HepG2 (cell line): ENCODE measurements around the gene SAC3D1. TPM values are rescaled to one million over a fixed set of nuclear protein-coding genes. Genes with fewer than 3 reads are reported as not detected.

ENCODE experiments used
- ATAC-seq: fragments of 200-7000 bp; cut with Tn5 transposase; 3 replicates; pipeline ENCODE4 v1.9.1; 2020; ENCODE audit warnings: mild to moderate bottlenecking, moderate library complexity
- BruUV-seq: library from RNA; stranded (reverse); fragments of 400-500 nt; replicated peaks from 2 replicates; lab custom pipeline; 2021; lab: Mats Ljungman, UMichigan
- CTCF ChIA-PET: fragments of 300-600 bp; formaldehyde crosslinking; extraction: SDS; loops from one replicate; lab custom pipeline; 2021; ENCODE audit warnings: low total read pairs, inconsistent platforms, low intra/inter-chr PET ratio; lab: Yijun Ruan, JAX
- POLR2A ChIA-PET: fragments of 350-600 bp; sonication (Branson Sonifier 250); formaldehyde crosslinking; loops from one replicate; lab custom pipeline; 2020; ENCODE audit warnings: antibody characterized with exemption, inconsistent platforms; lab: Yijun Ruan, JAX
- DNase-seq: peaks from one replicate; pipeline ENCODE4 v3.0.0-alpha.2; 2015; ENCODE audit warnings: low spot score
- FAIRE-seq: peaks from 3 replicates; lab custom pipeline; 2011; peaks lifted over from hg19 to GRCh38; lab: Jason Lieb, UNC
- H2AFZ ChIP-seq: one replicate; pipeline ENCODE4 v1.6.1; 2011; ENCODE audit warnings: low read length, inconsistent platforms
- H3K27ac ChIP-seq: fragments of 300-600 bp; 3 replicates; pipeline ENCODE4 v1.8.0; 2011; ENCODE audit warnings: mixed run types, mild to moderate bottlenecking, mixed read lengths, low read length, inconsistent platforms; ENCODE audit not compliant: insufficient read depth; ENCODE audit errors: extremely low read length
- H3K27me3 ChIP-seq, 2 experiments: fragments of 200-600 bp in 1 of 2; 2 replicates in 1 of 2; 3 replicates in 1 of 2; pipeline versions ENCODE4 v1.6.0 to v1.8.0; 2011; ENCODE audit warnings: low read length in 2 of 2, mild to moderate bottlenecking in 2 of 2, moderate library complexity in 2 of 2, inconsistent platforms in 1 of 2; ENCODE audit not compliant: insufficient read depth in 2 of 2, control insufficient read depth in 1 of 2
- H3K36me3 ChIP-seq, 2 experiments: fragments of 200-600 bp in 1 of 2; replicated peaks in 1 of 2; 2 replicates in 1 of 2; 3 replicates in 1 of 2; pipeline versions ENCODE4 v1.5.1 to v1.8.0; 2011; ENCODE audit warnings: low read length in 2 of 2, inconsistent platforms in 1 of 2; ENCODE audit not compliant: insufficient read depth in 2 of 2, control insufficient read depth in 1 of 2
- H3K4me1 ChIP-seq: 2 replicates; pipeline ENCODE4 v1.5.1; 2012; ENCODE audit warnings: low read length, inconsistent platforms; ENCODE audit not compliant: insufficient read depth
- H3K4me2 ChIP-seq: 2 replicates; pipeline ENCODE4 v1.6.0; 2011; ENCODE audit warnings: low read depth, low read length, inconsistent platforms
- H3K4me3 ChIP-seq, 3 experiments: fragments of 200-600 bp in 1 of 3; sonication (generic), shearing (Covaris generic) in 1 of 3; replicated peaks in 1 of 3; 2 replicates each; pipeline ENCODE4 v1.5.1; 2011 to 2016; ENCODE audit warnings: low read length in 3 of 3, inconsistent platforms in 2 of 3, low read depth in 2 of 3, mild to moderate bottlenecking in 2 of 3, control low read depth in 1 of 3, mixed read lengths in 1 of 3; ENCODE audit not compliant: insufficient read depth in 1 of 3
- H3K79me2 ChIP-seq: one replicate; pipeline ENCODE4 v1.6.1; 2011; ENCODE audit warnings: low read length, inconsistent platforms; ENCODE audit not compliant: insufficient read depth
- H3K9ac ChIP-seq: 2 replicates; pipeline ENCODE4 v1.6.0; 2011; ENCODE audit warnings: mild to moderate bottlenecking, low read depth, low read length, inconsistent platforms; ENCODE audit not compliant: insufficient read depth
- H3K9me3 ChIP-seq: 2 replicates; pipeline ENCODE4 v1.5.1; 2012; ENCODE audit warnings: mild to moderate bottlenecking, low read length
- H4K20me1 ChIP-seq: 2 replicates; pipeline ENCODE4 v1.6.0; 2011; ENCODE audit warnings: inconsistent platforms, mild to moderate bottlenecking, low read length, moderate library complexity; ENCODE audit not compliant: insufficient read depth
- ATF1 ChIP-seq: IDR thresholded peaks from 2 replicates; pipeline ENCODE4 v1.6.1; 2016; ENCODE audit warnings: mild to moderate bottlenecking, control low read depth
- BCL6 ChIP-seq: IDR thresholded peaks from 2 replicates; pipeline ENCODE4 v1.6.1; 2016; ENCODE audit warnings: missing genetic modification reagents, missing compliant biosample characterization
- KLF11 ChIP-seq: IDR thresholded peaks from 2 replicates; pipeline ENCODE4 v1.6.1; 2016; ENCODE audit warnings: missing compliant biosample characterization
- LCORL ChIP-seq, 2 experiments: fragments of 450-650 bp in 1 of 2; sonication (generic) in 1 of 2; formaldehyde crosslinking in 1 of 2; IDR thresholded peaks; 2 replicates each; pipeline versions ENCODE4 v1.5.0 to v1.6.1; 2017 to 2020; ENCODE audit warnings: antibody characterized with exemption in 1 of 2, missing genetic modification reagents in 1 of 2
- NPAS2 ChIP-seq: sonication (generic); formaldehyde crosslinking; IDR thresholded peaks from 2 replicates; pipeline ENCODE4 v1.8.0; 2022; ENCODE audit warnings: mild to moderate bottlenecking, missing genetic modification reagents, borderline replicate concordance
- PLRG1 ChIP-seq: fragments of 450-650 bp; conservative IDR thresholded peaks from 2 replicates; pipeline ENCODE4 v1.6.1; 2016
- POLR2AphosphoS2 ChIP-seq: IDR thresholded peaks from 2 replicates; pipeline ENCODE4 v1.6.1; 2011; ENCODE audit warnings: low read depth, low read length, improper control_type of control experiment
- PRDM10 ChIP-seq: sonication (generic); formaldehyde crosslinking; IDR thresholded peaks from 2 replicates; pipeline ENCODE4 v1.4.0; 2020; ENCODE audit warnings: low read depth, missing genetic modification reagents
- RARG ChIP-seq: sonication (generic); formaldehyde crosslinking; IDR thresholded peaks from 2 replicates; pipeline ENCODE4 v1.4.0; 2020; ENCODE audit warnings: low read depth, mild to moderate bottlenecking, missing genetic modification reagents
- RFX1 ChIP-seq: fragments of 450-650 bp; IDR thresholded peaks from 2 replicates; pipeline ENCODE4 v1.6.1; 2017
- ZBTB43 ChIP-seq: sonication (generic); formaldehyde crosslinking; conservative IDR thresholded peaks from 2 replicates; pipeline ENCODE4 v1.4.0; 2020; ENCODE audit warnings: missing genetic modification reagents
- ZFYVE20 ChIP-seq: sonication (generic); formaldehyde crosslinking; IDR thresholded peaks from 2 replicates; pipeline ENCODE4 v1.8.0; 2023; ENCODE audit warnings: low read depth, mild to moderate bottlenecking, moderate library complexity, missing genetic modification reagents, borderline replicate concordance
- ZNF335 ChIP-seq: sonication (generic); formaldehyde crosslinking; IDR thresholded peaks from 2 replicates; pipeline ENCODE4 v1.4.0; 2020; ENCODE audit warnings: missing genetic modification reagents
- ZNF781 ChIP-seq: sonication (generic); formaldehyde crosslinking; IDR thresholded peaks from 2 replicates; pipeline ENCODE4 v1.5.1; 2020; ENCODE audit warnings: borderline replicate concordance, mild to moderate bottlenecking, missing genetic modification reagents; ENCODE audit errors: not compliant biosample characterization
- ZNF782 ChIP-seq: sonication (generic); formaldehyde crosslinking; IDR thresholded peaks from 2 replicates; pipeline ENCODE4 v1.4.0; 2020; ENCODE audit warnings: missing genetic modification reagents, mild to moderate bottlenecking, borderline replicate concordance
- ZNF784 ChIP-seq: sonication (generic); formaldehyde crosslinking; IDR thresholded peaks from 2 replicates; pipeline ENCODE4 v1.5.1; 2020; ENCODE audit warnings: missing genetic modification reagents, mild to moderate bottlenecking, borderline replicate concordance
- WGBS: methylation state at CpG from one replicate; pipeline ENCODE4 v1.1.6; 2017; ENCODE audit warnings: low lambda C conversion rate; 5-methylcytosine and 5-hydroxymethylcytosine counted together
- in situ Hi-C: cut with HindIII; loops from 2 replicates; pipeline ENCODE4 v1.10.0; 2017; ENCODE audit warnings: low pct_unique_long_range_greater_than_20kb; ENCODE audit not compliant: extremely low pct_ligation_motif_present
- intact Hi-C: fragments of 100-400 bp; cut with micrococcal nuclease; formaldehyde crosslinking; loops from one replicate; pipeline ENCODE4 v1.10.0; 2022; ENCODE audit not compliant: unreplicated experiment
- polyA plus RNA-seq, 8 experiments: library from polyadenylated mRNA; depleted of rRNA in 3 of 8; stranded (reverse) in 7 of 8; unstranded in 1 of 8; fragments of >200 nt; fragmentation: Illumina TruSeq in 4 of 8; extraction: Trizol in 4 of 8; gene quantifications; 2 replicates each; pipeline versions ENCODE4 v1.2.1 to v1.2.3, GENCODE V29; 2011 to 2016; ENCODE audit warnings: low read depth in 4 of 8, missing spikeins in 1 of 8, mixed read lengths in 1 of 8; ENCODE audit not compliant: insufficient read depth in 1 of 8
- total RNA-seq, 5 experiments: library from RNA; depleted of rRNA; stranded (reverse); fragments of >200 nt; fragmentation: Illumina TruSeq; extraction: Trizol; gene quantifications; 2 replicates each; pipeline ENCODE4 v1.2.3, GENCODE V29; 2016; ENCODE audit warnings: low read depth in 1 of 5

SAC3D1 gene
- total and polyA plus RNA-seq, 2 of the 13 experiments (the other 11 are each of a cell fraction or from before 2014, with no cell fraction given) = 7.4 to 36.3 TPM

GRCh38 chr11:65084598-65085375 lies 43.8 kb downstream of the SAC3D1 start:
- H3K27ac ChIP-seq = peak overlapping the region; percentile 83
- peak; percentile 10 for ATAC-seq
- peak overlapping the region; percentile 70 to 99 (median 87) for H3K4me3 ChIP-seq
- ChIA-PET CTCF (no interaction called here), POLR2A (no interaction called here)
- H3K27me3 ChIP-seq = no peaks in the 10 kb centered on the region; a peak in 1 of 5 replicates
- H3K9ac ChIP-seq = peak overlapping the region; percentile 95
- DNase-seq = no peak
- peaks cover 31% of the 10 kb centered on the region for H3K79me2 ChIP-seq
- in situ Hi-C loops (no loop called here), intact Hi-C loops (no loop called here)
- peak overlapping the region; percentile 93 for H3K4me2 ChIP-seq
- peaks cover 19 to 28% of the 10 kb centered on the region in 2 experiments for H3K36me3 ChIP-seq
- H4K20me1 ChIP-seq = no peaks in the 10 kb centered on the region
- H3K9me3 ChIP-seq = no peaks in the 10 kb centered on the region
- no peak overlapping the region for H2AFZ ChIP-seq
- peaks cover 33% of the 10 kb centered on the region for H3K4me1 ChIP-seq
- FAIRE-seq = peak; percentile 8
- BruUV-seq = TSS peak; percentile 69
- WGBS = 15% methylated on average over 13 of the region's 23 CpGs
- TF ChIP-seq ZNF335 (CRISPR knock-in tag) = no peak
- TF ChIP-seq ZNF784 = peak; percentile 10; the same call in 1 of the 2 replicates
- TF ChIP-seq BCL6 = no peak
- TF ChIP-seq ZNF782 = no peak
- TF ChIP-seq RARG (CRISPR knock-in tag) = no peak
- TF ChIP-seq ZNF781 (CRISPR knock-in tag) = no peak
- no peak for TF ChIP-seq RFX1
- TF ChIP-seq NPAS2 (CRISPR knock-in tag) = no peak
- no peak for TF ChIP-seq PLRG1
- TF ChIP-seq ZBTB43 (CRISPR knock-in tag) = no peak
- TF ChIP-seq ATF1 (CRISPR knock-in tag) = no peak
- no peak for TF ChIP-seq ZFYVE20
- no peak for TF ChIP-seq LCORL (IDR thresholded peaks at IDR 0.05)
- 0 out of 2 replicates have a peak, but pooled peaks have one; percentile 6 for TF ChIP-seq LCORL (CRISPR knock-in tag; IDR thresholded peaks at IDR 0.05)
- TF ChIP-seq POLR2AphosphoS2 = no peak
- TF ChIP-seq KLF11 (CRISPR knock-in tag) = no peak
- TF ChIP-seq PRDM10 = no peak
